ENCODE data around the gene CXCL9. TPM values are rescaled to one million over a fixed set of nuclear protein-coding genes. Genes with fewer than 3 reads are reported as not detected.

CXCL9 gene
- total RNA-seq, 6 experiments from 2014 or later, result not detected

- peaks cover 12% of the 10 kb centered on the region for H3K27me3 Mint-ChIP-seq (ENCODE audit: insufficient read depth)
- no peaks in the 10 kb centered on the region for H3K9me3 Mint-ChIP-seq
- H3K27ac Mint-ChIP-seq, result no peak overlapping the region
- no peak overlapping the region for H3K4me3 Mint-ChIP-seq
- TF ChIP-seq CTCF (IDR thresholded peaks at IDR 0.05), result no peak
- DNase-seq, result no peak
- H3K4me1 Mint-ChIP-seq (ENCODE audit: low read depth), result peaks cover 27% of the 10 kb centered on the region
- no peaks in the 10 kb centered on the region for H3K36me3 Mint-ChIP-seq (ENCODE audit: low read depth)
These were observed 3.3 kb upstream of the CXCL9 start for GRCh38 chr4:76010576-76010975.

- no peaks in the 10 kb centered on the region for H3K36me3 Mint-ChIP-seq (ENCODE audit: low read depth)
- no peak for DNase-seq
- H3K4me1 Mint-ChIP-seq (ENCODE audit: low read depth), result peaks cover 27% of the 10 kb centered on the region
- no peak overlapping the region for H3K27ac Mint-ChIP-seq
- H3K4me3 Mint-ChIP-seq, result no peak overlapping the region
- H3K27me3 Mint-ChIP-seq (ENCODE audit: insufficient read depth), result peaks cover 13% of the 10 kb centered on the region
- no peak for TF ChIP-seq CTCF (IDR thresholded peaks at IDR 0.05)
- H3K9me3 Mint-ChIP-seq, result no peaks in the 10 kb centered on the region
These were observed 2.0 kb upstream of the CXCL9 start for GRCh38 chr4:76009311-76009710.

GRCh38 chr4:76003620-76004019 lies 3.7 kb downstream of the CXCL9 start:
- no peaks in the 10 kb centered on the region for H3K9me3 Mint-ChIP-seq
- no peaks in the 10 kb centered on the region for H3K4me1 Mint-ChIP-seq (ENCODE audit: low read depth)
- peaks cover 13% of the 10 kb centered on the region for H3K27me3 Mint-ChIP-seq (ENCODE audit: insufficient read depth)
- no peaks in the 10 kb centered on the region for H3K36me3 Mint-ChIP-seq (ENCODE audit: low read depth)
- H3K4me3 Mint-ChIP-seq, result no peak overlapping the region
- DNase-seq, result no peak
- H3K27ac Mint-ChIP-seq, result no peak overlapping the region
- TF ChIP-seq CTCF (IDR thresholded peaks at IDR 0.05), result no peak

GRCh38 chr4:76003035-76003434 lies 4.3 kb downstream of the CXCL9 start:
- Mint-ChIP-seq H3K27me3 (ENCODE audit: insufficient read depth) (peaks cover 11% of the 10 kb centered on the region), H3K4me3 (no peak overlapping the region)

GRCh38 chr4:76002176-76002575 lies 5.1 kb downstream of the CXCL9 start:
- H3K4me3 Mint-ChIP-seq, result no peak overlapping the region
- H3K27me3 Mint-ChIP-seq (ENCODE audit: insufficient read depth), result peaks cover 9% of the 10 kb centered on the region
- H3K9me3 Mint-ChIP-seq, result no peaks in the 10 kb centered on the region
- H3K4me1 Mint-ChIP-seq (ENCODE audit: low read depth), result no peaks in the 10 kb centered on the region
- no peak for DNase-seq
- H3K36me3 Mint-ChIP-seq (ENCODE audit: low read depth), result no peaks in the 10 kb centered on the region
- no peak overlapping the region for H3K27ac Mint-ChIP-seq
- no peak for TF ChIP-seq CTCF (IDR thresholded peaks at IDR 0.05)

More at GRCh38 chr4:76003035-76003434, 4.3 kb downstream of the CXCL9 start:
- H3K27ac Mint-ChIP-seq, result no peak overlapping the region
- no peak for TF ChIP-seq CTCF (IDR thresholded peaks at IDR 0.05)
- H3K4me1 Mint-ChIP-seq (ENCODE audit: low read depth), result no peaks in the 10 kb centered on the region
- DNase-seq, result no peak
- no peaks in the 10 kb centered on the region for H3K36me3 Mint-ChIP-seq (ENCODE audit: low read depth)
- H3K9me3 Mint-ChIP-seq, result no peaks in the 10 kb centered on the region

GRCh38 chr4:76001700-76002099 lies 5.6 kb downstream of the CXCL9 start:
- Mint-ChIP-seq H3K4me1 (ENCODE audit: low read depth) (peaks cover under 1% of the 10 kb centered on the region; the same call in 1 of the 2 replicates), H3K9me3 (no peaks in the 10 kb centered on the region), H3K27ac (no peak overlapping the region), H3K4me3 (no peak overlapping the region), H3K36me3 (ENCODE audit: low read depth) (no peaks in the 10 kb centered on the region), H3K27me3 (ENCODE audit: insufficient read depth) (peaks cover 9% of the 10 kb centered on the region)
- DNase-seq, result no peak
- TF ChIP-seq CTCF (IDR thresholded peaks at IDR 0.05), result no peak

All from HFFc6 (cell line).